HG03558 (cell line): ENCODE data around the gene LIF.

Experiments used
- ATAC-seq: cut with Tn5 transposase; IDR thresholded peaks from one replicate; pipeline ENCODE4 v1.9.1; 2021; ENCODE audit warnings: moderate number of reproducible peaks; ENCODE audit not compliant: unreplicated experiment; ENCODE audit errors: extremely low read depth

Gene LIF

GRCh38 chr22:30196141-30196879, 50.2 kb downstream of the LIF start:
- ATAC-seq: no peak

GRCh38 chr22:30195245-30196140, 51.1 kb downstream of the LIF start:
- ATAC-seq: no peak

GRCh38 chr22:30193031-30193775, 53.4 kb downstream of the LIF start:
- ATAC-seq: no peak

GRCh38 chr22:30192427-30192826, 54.1 kb downstream of the LIF start:
- ATAC-seq: no peak

- ATAC-seq: no peak
Observed at GRCh38 chr22:30191040-30191701, 55.4 kb downstream of the LIF start.

GRCh38 chr22:30190574-30190973, 56.0 kb downstream of the LIF start:
- ATAC-seq: no peak
